ENCODE measurements around the gene TRIM32.

The TRIM32 gene

GRCh38 chr9:116646661-116647514 is 40.2 kb upstream of the TRIM32 start:
- H3K9me3 Mint-ChIP-seq, result no peaks in the 10 kb centered on the region
- H3K27ac Mint-ChIP-seq, result no peak overlapping the region
- H3K36me3 Mint-ChIP-seq (ENCODE audit: low read depth), result no peaks in the 10 kb centered on the region
- no peaks in the 10 kb centered on the region for H3K27me3 Mint-ChIP-seq (ENCODE audit: low read depth)
- H3K4me1 Mint-ChIP-seq, result peaks cover 5% of the 10 kb centered on the region
- no peak overlapping the region for H3K4me3 Mint-ChIP-seq
- peak; percentile 54 to 69 (median 67) for TF ChIP-seq CTCF (IDR thresholded peaks at IDR 0.05; ENCODE audit: unreplicated experiment in 3 of 3)

GRCh38 chr9:116647515-116647809 is 39.6 kb upstream of the TRIM32 start:
- peaks cover 5% of the 10 kb centered on the region for H3K4me1 Mint-ChIP-seq
- no peaks in the 10 kb centered on the region for H3K27me3 Mint-ChIP-seq (ENCODE audit: low read depth)
- no peak overlapping the region for H3K27ac Mint-ChIP-seq
- H3K9me3 Mint-ChIP-seq, result no peaks in the 10 kb centered on the region
- no peak for TF ChIP-seq CTCF (IDR thresholded peaks at IDR 0.05; ENCODE audit: unreplicated experiment in 3 of 3)
- H3K36me3 Mint-ChIP-seq (ENCODE audit: low read depth), result no peaks in the 10 kb centered on the region
- H3K4me3 Mint-ChIP-seq, result no peak overlapping the region

- TF ChIP-seq CTCF (IDR thresholded peaks at IDR 0.05; ENCODE audit: unreplicated experiment in 3 of 3), result no peak
- Mint-ChIP-seq H3K4me1 (no peaks in the 10 kb centered on the region), H3K9me3 (no peaks in the 10 kb centered on the region), H3K27me3 (ENCODE audit: low read depth) (no peaks in the 10 kb centered on the region), H3K36me3 (ENCODE audit: low read depth) (no peaks in the 10 kb centered on the region), H3K4me3 (no peak overlapping the region), H3K27ac (no peak overlapping the region)
Observed at GRCh38 chr9:116653348-116654058, 33.6 kb upstream of the TRIM32 start.

- no peak overlapping the region for H3K4me3 Mint-ChIP-seq
- H3K9me3 Mint-ChIP-seq, result no peaks in the 10 kb centered on the region
- H3K27ac Mint-ChIP-seq, result no peak overlapping the region
- no peaks in the 10 kb centered on the region for H3K4me1 Mint-ChIP-seq
- no peaks in the 10 kb centered on the region for H3K36me3 Mint-ChIP-seq (ENCODE audit: low read depth)
- TF ChIP-seq CTCF (IDR thresholded peaks at IDR 0.05; ENCODE audit: unreplicated experiment in 3 of 3), result no peak
- no peaks in the 10 kb centered on the region for H3K27me3 Mint-ChIP-seq (ENCODE audit: low read depth)
Observed at GRCh38 chr9:116654059-116654355, 33.1 kb upstream of the TRIM32 start.

- H3K9me3 Mint-ChIP-seq, result no peaks in the 10 kb centered on the region
- TF ChIP-seq CTCF (IDR thresholded peaks at IDR 0.05; ENCODE audit: unreplicated experiment in 3 of 3), result no peak
- no peaks in the 10 kb centered on the region for H3K36me3 Mint-ChIP-seq (ENCODE audit: low read depth)
- H3K27me3 Mint-ChIP-seq (ENCODE audit: low read depth), result no peaks in the 10 kb centered on the region
- no peak overlapping the region for H3K27ac Mint-ChIP-seq
- no peak overlapping the region for H3K4me3 Mint-ChIP-seq
- H3K4me1 Mint-ChIP-seq, result no peaks in the 10 kb centered on the region
Observed at GRCh38 chr9:116656501-116656971, 30.6 kb upstream of the TRIM32 start.

- Mint-ChIP-seq H3K27ac (no peak overlapping the region), H3K9me3 (no peaks in the 10 kb centered on the region)
- no peak for TF ChIP-seq CTCF (IDR thresholded peaks at IDR 0.05; ENCODE audit: unreplicated experiment in 3 of 3)
Observed at GRCh38 chr9:116656977-116657376, 30.1 kb upstream of the TRIM32 start.

More at GRCh38 chr9:116656977-116657376, 30.1 kb upstream of the TRIM32 start:
- H3K36me3 Mint-ChIP-seq (ENCODE audit: low read depth), result no peaks in the 10 kb centered on the region
- no peaks in the 10 kb centered on the region for H3K27me3 Mint-ChIP-seq (ENCODE audit: low read depth)
- no peaks in the 10 kb centered on the region for H3K4me1 Mint-ChIP-seq
- H3K4me3 Mint-ChIP-seq, result no peak overlapping the region

All from nephron (organoid).